Activated CD8-positive, alpha-beta memory T cell treated with anti-CD3 and anti-CD28 coated beads for 48 hours (primary cell): Measurements from ENCODE around the gene CEP89.
"Not testable (repeated sequence)": the region's sequence is repeated elsewhere in the genome, so short reads cannot be mapped to it uniquely, and the experiment has no call there.

Experiments used
- DNase-seq, 3 experiments: peaks; one replicate each; pipeline ENCODE4 v3.0.0-alpha.2; 2020; ENCODE audit warnings: low read depth in 2 of 3, low spot score in 2 of 3

CEP89 gene

GRCh38 chr19:32848035-32848434 is 123.7 kb downstream of the CEP89 start:
- not testable (repeated sequence) for DNase-seq

- no peak for DNase-seq
Measured at GRCh38 chr19:32843716-32844245, 128.0 kb downstream of the CEP89 start.

- no peak for DNase-seq
Measured at GRCh38 chr19:32842061-32842460, 129.7 kb downstream of the CEP89 start.

GRCh38 chr19:32837531-32837930 is 134.2 kb downstream of the CEP89 start:
- no peak for DNase-seq

GRCh38 chr19:32833388-32833787 is 138.4 kb downstream of the CEP89 start:
- not testable (repeated sequence) for DNase-seq

GRCh38 chr19:32832825-32833224 is 138.9 kb downstream of the CEP89 start:
- DNase-seq = not testable (repeated sequence)

GRCh38 chr19:32832094-32832493 is 139.7 kb downstream of the CEP89 start:
- not testable (repeated sequence) for DNase-seq

GRCh38 chr19:32831611-32832010 is 140.1 kb downstream of the CEP89 start:
- no peak for DNase-seq

GRCh38 chr19:32830231-32831014 is 141.3 kb downstream of the CEP89 start:
- no peak for DNase-seq

GRCh38 chr19:32829345-32829896 is 142.3 kb downstream of the CEP89 start:
- no peak for DNase-seq

GRCh38 chr19:32828643-32829344 is 143.0 kb downstream of the CEP89 start:
- no peak for DNase-seq

GRCh38 chr19:32828139-32828538 is 143.6 kb downstream of the CEP89 start:
- no peak for DNase-seq
